Loucy (cell line): ENCODE measurements around the gene SHROOM2.

ENCODE experiments used
- H2AFZ ChIP-seq: fragments of 200-600 bp; sonication (generic); 2 replicates; pipeline ENCODE4 v1.6.0; 2016; ENCODE audit warnings: antibody characterized with exemption, mild to moderate bottlenecking, low read length, moderate library complexity
- H3F3A ChIP-seq: fragments of 200-600 bp; 2 replicates; pipeline ENCODE4 v1.6.0; 2016; ENCODE audit warnings: antibody characterized with exemption, low read depth, mild to moderate bottlenecking
- H3K27me3 ChIP-seq: fragments of 200-600 bp; sonication (generic); 2 replicates; pipeline ENCODE4 v1.6.1; 2014; ENCODE audit warnings: low read length, mild to moderate bottlenecking; ENCODE audit not compliant: insufficient read depth, poor library complexity, severe bottlenecking
- H3K36me3 ChIP-seq: fragments of 200-600 bp; sonication (generic); 2 replicates; pipeline ENCODE4 v1.6.1; 2016; ENCODE audit warnings: low read length; ENCODE audit not compliant: insufficient read depth
- H3K4me1 ChIP-seq: fragments of 200-600 bp; sonication (generic); 2 replicates; pipeline ENCODE4 v1.5.1; 2014; ENCODE audit warnings: low read length, mild to moderate bottlenecking; ENCODE audit not compliant: insufficient read depth, poor library complexity, severe bottlenecking
- H3K4me2 ChIP-seq: fragments of 200-600 bp; sonication (generic); 2 replicates; pipeline ENCODE4 v1.6.0; 2014; ENCODE audit warnings: antibody characterized with exemption, low read length, low read depth, mild to moderate bottlenecking; ENCODE audit not compliant: poor library complexity, severe bottlenecking
- H3K4me3 ChIP-seq: fragments of 200-600 bp; sonication (generic); 2 replicates; pipeline ENCODE4 v1.5.1; 2014; ENCODE audit warnings: low read length, mild to moderate bottlenecking, mixed read lengths; ENCODE audit not compliant: poor library complexity, severe bottlenecking
- H3K79me2 ChIP-seq: fragments of 200-600 bp; sonication (generic); 2 replicates; pipeline ENCODE4 v1.6.1; 2014; ENCODE audit warnings: low read length; ENCODE audit not compliant: insufficient read depth
- H3K9ac ChIP-seq: fragments of 200-600 bp; sonication (generic); 2 replicates; pipeline ENCODE4 v1.6.0; 2014; ENCODE audit warnings: mild to moderate bottlenecking, low read depth, low read length, moderate library complexity; ENCODE audit not compliant: poor library complexity, severe bottlenecking
- H3K9me2 ChIP-seq: fragments of 200-600 bp; sonication (generic); replicated peaks from 2 replicates; pipeline ENCODE4 v1.6.1; 2016; ENCODE audit warnings: low read depth, low read length, mixed read lengths
- H3K9me3 ChIP-seq: fragments of 200-600 bp; sonication (generic); 2 replicates; pipeline ENCODE4 v1.6.1; 2014; ENCODE audit warnings: mild to moderate bottlenecking, antibody characterized with exemption, low read length, low read depth; ENCODE audit not compliant: insufficient read depth
- H4K20me1 ChIP-seq: fragments of 200-600 bp; sonication (generic); 2 replicates; pipeline ENCODE4 v1.6.0; 2014; ENCODE audit warnings: antibody characterized with exemption, low read length, mild to moderate bottlenecking; ENCODE audit not compliant: insufficient read depth, poor library complexity, severe bottlenecking
- CTCF ChIP-seq: fragments of 200-600 bp; sonication (generic); conservative IDR thresholded peaks from 2 replicates; pipeline ENCODE4 v1.5.1; 2014; ENCODE audit warnings: mild to moderate bottlenecking, antibody characterized with exemption, low read length
- EZH2phosphoT487 ChIP-seq: fragments of 200-600 bp; IDR thresholded peaks from 2 replicates; pipeline ENCODE4 v1.6.1; 2018; ENCODE audit warnings: antibody characterized with exemption, mild to moderate bottlenecking, moderate library complexity, borderline replicate concordance

SHROOM2 gene

GRCh38 chrX:9948406-9948805, 162.2 kb downstream of the SHROOM2 start:
- Histone ChIP-seq H3K79me2 (no peaks in the 10 kb centered on the region), H3K36me3 (no peaks in the 10 kb centered on the region), H2AFZ (no peak overlapping the region), H3K27me3 (no peaks in the 10 kb centered on the region), H3K4me2 (no peak overlapping the region), H3K4me3 (no peak overlapping the region), H3K9ac (no peak overlapping the region), H3K9me2 (no peaks in the 10 kb centered on the region), H3K4me1 (no peaks in the 10 kb centered on the region), H3F3A (no peaks in the 10 kb centered on the region), H4K20me1 (no peaks in the 10 kb centered on the region), H3K9me3 (no peaks in the 10 kb centered on the region)
- no peak for TF ChIP-seq EZH2phosphoT487
- TF ChIP-seq CTCF, result no peak

- Histone ChIP-seq H3K4me2 (no peak overlapping the region), H3K36me3 (no peaks in the 10 kb centered on the region), H3K4me3 (no peak overlapping the region), H3K79me2 (no peaks in the 10 kb centered on the region), H3F3A (no peaks in the 10 kb centered on the region), H4K20me1 (no peaks in the 10 kb centered on the region), H3K4me1 (no peaks in the 10 kb centered on the region), H3K9me3 (no peaks in the 10 kb centered on the region), H3K9me2 (no peaks in the 10 kb centered on the region), H3K27me3 (no peaks in the 10 kb centered on the region), H2AFZ (no peak overlapping the region), H3K9ac (no peak overlapping the region)
- TF ChIP-seq EZH2phosphoT487, result no peak
- TF ChIP-seq CTCF, result no peak
Measured at GRCh38 chrX:9952300-9952699, 166.1 kb downstream of the SHROOM2 start.

- no peaks in the 10 kb centered on the region for H3K4me1 ChIP-seq
- no peak overlapping the region for H3K4me2 ChIP-seq
- no peaks in the 10 kb centered on the region for H3K9me2 ChIP-seq
- no peaks in the 10 kb centered on the region for H3K9me3 ChIP-seq
- H4K20me1 ChIP-seq, result no peaks in the 10 kb centered on the region
- H3K27me3 ChIP-seq, result no peaks in the 10 kb centered on the region
- H3K9ac ChIP-seq, result no peak overlapping the region
- H3K79me2 ChIP-seq, result no peaks in the 10 kb centered on the region
- no peak overlapping the region for H2AFZ ChIP-seq
- H3F3A ChIP-seq, result no peaks in the 10 kb centered on the region
- TF ChIP-seq CTCF (no peak), EZH2phosphoT487 (no peak)
- no peak overlapping the region for H3K4me3 ChIP-seq
- H3K36me3 ChIP-seq, result no peaks in the 10 kb centered on the region
Measured at GRCh38 chrX:9953396-9953795, 167.2 kb downstream of the SHROOM2 start.
